ENCODE results near the gene TESK2.

The TESK2 gene

DNA sequence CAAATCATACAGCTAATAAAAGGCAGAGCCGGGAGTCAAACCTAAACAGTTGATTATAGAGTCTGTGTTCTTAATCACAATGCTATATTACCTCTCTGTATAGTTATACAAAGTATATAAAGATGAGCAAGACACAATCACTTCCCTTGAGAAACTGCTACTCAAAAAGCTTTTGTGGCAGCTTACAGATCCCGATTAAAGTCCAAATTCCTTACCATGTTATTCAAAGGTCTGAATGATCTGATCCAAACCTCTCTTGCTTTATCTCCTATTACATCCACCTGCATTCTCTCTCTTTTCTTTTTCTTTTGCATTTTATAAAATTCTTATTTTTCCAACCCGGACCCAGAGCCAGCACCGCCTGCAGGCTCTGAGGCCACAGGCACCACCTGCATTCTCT is 93.7 kb downstream of the TESK2 start:
- DNase-seq (ENCODE audit: low read depth) = no peak
- no peak overlapping the region for H3K4me3 ChIP-seq (ENCODE audit: low read depth, low read length)
- in situ Hi-C loops (cut with HindIII; ENCODE audit: low sequenced_read_pairs) = no loop called here
- TF ChIP-seq, protein P1, sequence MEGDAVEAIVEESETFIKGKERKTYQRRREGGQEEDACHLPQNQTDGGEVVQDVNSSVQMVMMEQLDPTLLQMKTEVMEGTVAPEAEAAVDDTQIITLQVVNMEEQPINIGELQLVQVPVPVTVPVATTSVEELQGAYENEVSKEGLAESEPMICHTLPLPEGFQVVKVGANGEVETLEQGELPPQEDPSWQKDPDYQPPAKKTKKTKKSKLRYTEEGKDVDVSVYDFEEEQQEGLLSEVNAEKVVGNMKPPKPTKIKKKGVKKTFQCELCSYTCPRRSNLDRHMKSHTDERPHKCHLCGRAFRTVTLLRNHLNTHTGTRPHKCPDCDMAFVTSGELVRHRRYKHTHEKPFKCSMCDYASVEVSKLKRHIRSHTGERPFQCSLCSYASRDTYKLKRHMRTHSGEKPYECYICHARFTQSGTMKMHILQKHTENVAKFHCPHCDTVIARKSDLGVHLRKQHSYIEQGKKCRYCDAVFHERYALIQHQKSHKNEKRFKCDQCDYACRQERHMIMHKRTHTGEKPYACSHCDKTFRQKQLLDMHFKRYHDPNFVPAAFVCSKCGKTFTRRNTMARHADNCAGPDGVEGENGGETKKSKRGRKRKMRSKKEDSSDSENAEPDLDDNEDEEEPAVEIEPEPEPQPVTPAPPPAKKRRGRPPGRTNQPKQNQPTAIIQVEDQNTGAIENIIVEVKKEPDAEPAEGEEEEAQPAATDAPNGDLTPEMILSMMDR (IDR thresholded peaks at IDR 0.05; ENCODE audit: low read depth, low read length, missing control alignments) = no peak

DNA sequence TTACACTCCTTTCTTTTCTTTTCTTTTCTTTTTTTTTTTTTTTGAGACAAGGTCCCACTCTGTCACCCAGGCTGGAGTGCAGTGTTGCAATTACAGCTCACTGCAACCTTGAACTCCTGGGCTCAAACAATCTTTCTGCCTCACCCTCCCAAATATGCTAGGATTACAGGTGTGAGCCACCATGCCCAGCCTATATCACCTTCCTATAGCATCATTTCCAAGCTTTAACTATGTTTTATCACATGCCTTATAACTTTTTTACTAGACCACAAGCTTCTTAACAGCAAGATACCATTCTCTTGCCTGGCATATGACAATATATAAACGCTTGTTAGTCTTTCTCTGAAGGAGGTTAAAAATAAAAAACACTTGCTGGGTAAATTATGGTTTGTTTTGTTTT is 95.4 kb downstream of the TESK2 start:
- in situ Hi-C loops (cut with HindIII; ENCODE audit: low sequenced_read_pairs) = no loop called here
- no peak overlapping the region for H3K4me3 ChIP-seq (ENCODE audit: low read depth, low read length)
- no peak for DNase-seq (ENCODE audit: low read depth)
- TF ChIP-seq, protein P1 (IDR thresholded peaks at IDR 0.05; ENCODE audit: low read depth, low read length, missing control alignments) = no peak

DNA sequence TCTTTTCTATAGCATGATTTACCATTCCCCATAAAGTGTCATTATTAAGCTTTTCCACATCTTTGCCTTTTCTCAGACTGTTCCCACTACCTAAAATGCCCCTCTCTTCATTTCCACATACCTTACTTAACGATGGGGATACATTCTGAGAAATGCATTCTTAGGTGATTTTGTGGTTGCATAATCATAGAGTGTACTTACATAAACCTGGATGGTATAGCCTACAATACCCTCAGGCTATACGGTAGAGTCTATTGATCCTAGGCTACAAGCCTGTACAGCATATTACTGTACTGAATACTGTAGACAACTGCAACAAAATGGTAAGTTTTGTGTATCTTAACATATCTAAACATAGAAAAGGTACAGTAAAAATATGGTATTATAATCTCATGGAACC is 95.9 kb downstream of the TESK2 start:
- in situ Hi-C loops (cut with HindIII; ENCODE audit: low sequenced_read_pairs) = no loop called here
- TF ChIP-seq, protein P1 (IDR thresholded peaks at IDR 0.05; ENCODE audit: low read depth, low read length, missing control alignments) = no peak
- no peak for DNase-seq (ENCODE audit: low read depth)
- no peak overlapping the region for H3K4me3 ChIP-seq (ENCODE audit: low read depth, low read length)

DNA sequence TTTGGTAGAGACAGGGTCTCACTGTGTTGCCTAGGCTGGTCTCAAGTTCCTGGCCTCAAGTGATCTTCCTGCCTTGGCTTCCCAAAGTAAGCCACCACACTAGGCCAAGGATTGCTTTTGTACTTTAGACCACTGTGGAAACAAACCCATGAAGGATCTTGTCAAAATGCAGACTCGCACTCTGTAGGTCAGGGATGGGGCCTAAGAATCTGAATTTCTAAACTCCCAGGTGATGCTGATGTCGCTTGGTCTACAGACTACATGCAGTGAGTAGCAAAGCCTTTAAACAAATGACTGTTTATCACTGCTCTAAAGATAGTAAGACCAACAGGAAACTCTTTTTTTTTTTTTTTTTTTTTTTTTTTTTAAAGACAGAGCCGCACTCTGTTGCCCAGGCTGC is 96.6 kb downstream of the TESK2 start:
- DNase-seq (ENCODE audit: low read depth) = no peak
- TF ChIP-seq, protein P1 (IDR thresholded peaks at IDR 0.05; ENCODE audit: low read depth, low read length, missing control alignments) = no peak
- in situ Hi-C loops (cut with HindIII; ENCODE audit: low sequenced_read_pairs) = no loop called here
- H3K4me3 ChIP-seq (ENCODE audit: low read depth, low read length) = no peak overlapping the region

DNA sequence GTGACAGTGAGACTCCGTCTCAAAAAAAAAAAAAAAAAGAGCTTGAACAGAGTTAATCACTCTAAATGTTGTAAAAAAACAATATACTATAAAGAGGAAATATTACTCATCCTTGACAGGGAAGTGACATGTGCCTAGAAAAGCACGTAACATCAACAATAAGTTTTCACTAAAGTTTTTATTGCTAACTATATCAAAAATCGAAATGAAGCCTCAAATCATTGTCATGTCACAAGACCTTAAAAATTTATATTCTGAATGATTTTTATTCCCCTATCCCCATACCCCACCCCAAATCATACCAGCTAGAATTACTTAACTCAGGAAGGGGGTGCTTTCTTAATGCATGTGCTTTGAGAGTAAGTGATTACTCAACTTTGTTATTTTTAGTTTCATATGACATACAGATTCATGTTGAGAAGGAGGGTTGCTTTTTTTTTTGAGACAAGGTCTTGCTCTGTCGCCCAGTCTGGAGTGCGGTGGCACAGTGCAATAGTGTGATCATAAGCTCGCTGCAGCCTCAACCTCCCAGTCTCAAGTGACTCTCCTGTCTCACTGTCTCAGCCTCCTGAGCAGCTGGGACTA is 97.2 kb downstream of the TESK2 start:
- in situ Hi-C loops (cut with HindIII; ENCODE audit: low sequenced_read_pairs) = no loop called here
- no peak overlapping the region for H3K4me3 ChIP-seq (ENCODE audit: low read depth, low read length)
- DNase-seq (ENCODE audit: low read depth) = no peak
- TF ChIP-seq, protein P1 (IDR thresholded peaks at IDR 0.05; ENCODE audit: low read depth, low read length, missing control alignments) = no peak

DNA sequence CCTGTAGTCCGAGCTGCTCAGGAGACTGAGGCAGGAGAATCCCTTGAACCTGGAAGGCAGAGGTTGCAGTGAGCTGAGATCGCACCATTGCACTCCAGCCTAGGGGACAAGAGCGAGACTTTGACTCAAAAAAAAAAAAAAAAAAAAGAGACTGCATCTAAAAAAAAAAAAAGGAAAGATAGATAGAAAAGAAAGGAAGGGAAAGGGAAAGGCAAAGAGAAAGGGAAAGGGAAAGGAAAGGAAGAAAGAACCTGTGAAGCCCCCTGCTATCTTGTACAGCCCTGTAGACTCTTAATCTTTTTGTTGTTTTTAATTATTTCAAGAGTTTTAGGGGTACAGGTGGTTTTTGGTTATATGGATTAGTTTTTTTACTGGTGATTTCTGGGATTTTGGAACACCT is 104.7 kb downstream of the TESK2 start:
- no peak overlapping the region for H3K4me3 ChIP-seq (ENCODE audit: low read depth, low read length)
- no peak for DNase-seq (ENCODE audit: low read depth)
- in situ Hi-C loops (cut with HindIII; ENCODE audit: low sequenced_read_pairs) = no loop called here
- TF ChIP-seq, protein P1 (IDR thresholded peaks at IDR 0.05; ENCODE audit: low read depth, low read length, missing control alignments) = no peak

Data from astrocyte of the cerebellum (primary cell).